Left forelimb (tissue), 1 donor: ENCODE results near the gene GSTA2.
"Not testable (repeated sequence)": the region's sequence is repeated elsewhere in the genome, so short reads cannot be mapped to it uniquely, and the experiment has no call there.

ENCODE experiments used
- DNase-seq: peaks from one replicate; pipeline ENCODE4 v3.0.0-alpha.2; 2018; ENCODE audit warnings: low spot score

Gene GSTA2

GRCh38 chr6:52763322-52763916 is at the start of gene GSTA2:
Gene GSTA2, minus strand, starts transcription at chr6:52763475. Its CDS starts 5,528 bp downstream, at chr6:52757947.
- not testable (repeated sequence) for DNase-seq

GRCh38 chr6:52809777-52810176 is 46.5 kb upstream of the GSTA2 start:
- not testable (repeated sequence) for DNase-seq

- DNase-seq = no peak
These were observed 45.4 kb upstream of the GSTA2 start for GRCh38 chr6:52808660-52809059.

- not testable (repeated sequence) for DNase-seq
These were observed 40.5 kb upstream of the GSTA2 start, which contains the start of gene GSTA1 for GRCh38 chr6:52803668-52804255. Gene GSTA1, minus strand, starts transcription at chr6:52803816. Its CDS starts 4,549 bp downstream, at chr6:52799267.

- no peak for DNase-seq
These were observed 39.5 kb upstream of the GSTA2 start for GRCh38 chr6:52802806-52803205.

GRCh38 chr6:52801188-52801841 is 38.0 kb upstream of the GSTA2 start:
- no peak for DNase-seq

- not testable (repeated sequence) for DNase-seq
These were observed 36.0 kb upstream of the GSTA2 start for GRCh38 chr6:52799272-52799671.

GRCh38 chr6:52794366-52794765 is 31.1 kb upstream of the GSTA2 start:
- not testable (repeated sequence) for DNase-seq

- DNase-seq = no peak
These were observed 27.6 kb upstream of the GSTA2 start for GRCh38 chr6:52790861-52791260.

- DNase-seq = not testable (repeated sequence)
These were observed 26.4 kb upstream of the GSTA2 start for GRCh38 chr6:52789658-52790057.

GRCh38 chr6:52788478-52788877 is 25.2 kb upstream of the GSTA2 start:
- DNase-seq = no peak

- no peak for DNase-seq
These were observed 24.6 kb upstream of the GSTA2 start for GRCh38 chr6:52787917-52788316.

GRCh38 chr6:52786249-52786956 is 23.1 kb upstream of the GSTA2 start:
- no peak for DNase-seq

- DNase-seq = not testable (repeated sequence)
These were observed 19.5 kb upstream of the GSTA2 start for GRCh38 chr6:52782696-52783274.

GRCh38 chr6:52782209-52782608 is 18.9 kb upstream of the GSTA2 start:
- DNase-seq = not testable (repeated sequence)

GRCh38 chr6:52779237-52779636 is 16.0 kb upstream of the GSTA2 start:
- no peak for DNase-seq

GRCh38 chr6:52776711-52777351 is 13.6 kb upstream of the GSTA2 start:
- not testable (repeated sequence) for DNase-seq

- not testable (repeated sequence) for DNase-seq
These were observed 6.1 kb upstream of the GSTA2 start for GRCh38 chr6:52769399-52769798.

- not testable (repeated sequence) for DNase-seq
These were observed 4.4 kb upstream of the GSTA2 start for GRCh38 chr6:52767658-52768057.

GRCh38 chr6:52761673-52762491 is 1.4 kb downstream of the GSTA2 start:
- not testable (repeated sequence) for DNase-seq
